ENCODE measurements around the gene SCP2.

SCP2 gene

GRCh38 chr1:53070621-53071020 lies 143.5 kb downstream of the SCP2 start:
- no peak for TF ChIP-seq CTCF (IDR thresholded peaks at IDR 0.05; ENCODE audit: extremely low read depth, missing control alignments)
- no peak for DNase-seq (ENCODE audit: low spot score)

- TF ChIP-seq CTCF (IDR thresholded peaks at IDR 0.05; ENCODE audit: extremely low read depth, missing control alignments), result no peak
- DNase-seq (ENCODE audit: low spot score), result no peak
These were observed 144.2 kb downstream of the SCP2 start for GRCh38 chr1:53071167-53071865.

- no peak for TF ChIP-seq CTCF (IDR thresholded peaks at IDR 0.05; ENCODE audit: extremely low read depth, missing control alignments)
- no peak for DNase-seq (ENCODE audit: low spot score)
These were observed 144.8 kb downstream of the SCP2 start for GRCh38 chr1:53071915-53072314.

- no peak for DNase-seq (ENCODE audit: low spot score)
- no peak for TF ChIP-seq CTCF (IDR thresholded peaks at IDR 0.05; ENCODE audit: extremely low read depth, missing control alignments)
These were observed 146.2 kb downstream of the SCP2 start for GRCh38 chr1:53073287-53073686.

- no peak for TF ChIP-seq CTCF (IDR thresholded peaks at IDR 0.05; ENCODE audit: extremely low read depth, missing control alignments)
- DNase-seq (ENCODE audit: low spot score), result no peak
These were observed 146.8 kb downstream of the SCP2 start for GRCh38 chr1:53073868-53074311.

- no peak for DNase-seq (ENCODE audit: low spot score)
- no peak for TF ChIP-seq CTCF (IDR thresholded peaks at IDR 0.05; ENCODE audit: extremely low read depth, missing control alignments)
These were observed 147.5 kb downstream of the SCP2 start for GRCh38 chr1:53074313-53075154.

- TF ChIP-seq CTCF (IDR thresholded peaks at IDR 0.05; ENCODE audit: extremely low read depth, missing control alignments), result no peak
- no peak for DNase-seq (ENCODE audit: low spot score)
These were observed 148.1 kb downstream of the SCP2 start for GRCh38 chr1:53075206-53075605.
